ENCODE measurements around the gene PDE6H.

Gene PDE6H

DNA sequence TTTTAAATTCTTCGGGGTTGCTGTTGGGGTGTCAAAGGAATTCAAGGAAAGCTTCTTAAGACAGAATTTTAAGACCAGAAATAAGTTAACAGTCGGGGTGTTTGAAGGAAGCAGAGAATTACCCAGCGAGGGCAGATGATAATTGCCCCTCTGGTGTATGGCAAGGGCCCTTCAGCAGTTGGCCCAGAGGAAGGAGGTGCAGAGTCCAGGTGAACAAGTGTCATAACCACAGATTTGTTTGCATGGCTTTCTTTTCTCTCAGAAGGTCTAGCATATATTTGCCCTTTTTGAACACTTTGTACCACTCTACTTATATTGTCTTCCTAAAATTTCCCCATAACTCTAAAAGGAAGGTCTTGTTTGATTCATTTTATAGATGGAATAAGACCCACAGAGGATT, 1.8 kb downstream of the PDE6H start:
- no peak for DNase-seq (ENCODE audit: low read depth, low spot score)

DNA sequence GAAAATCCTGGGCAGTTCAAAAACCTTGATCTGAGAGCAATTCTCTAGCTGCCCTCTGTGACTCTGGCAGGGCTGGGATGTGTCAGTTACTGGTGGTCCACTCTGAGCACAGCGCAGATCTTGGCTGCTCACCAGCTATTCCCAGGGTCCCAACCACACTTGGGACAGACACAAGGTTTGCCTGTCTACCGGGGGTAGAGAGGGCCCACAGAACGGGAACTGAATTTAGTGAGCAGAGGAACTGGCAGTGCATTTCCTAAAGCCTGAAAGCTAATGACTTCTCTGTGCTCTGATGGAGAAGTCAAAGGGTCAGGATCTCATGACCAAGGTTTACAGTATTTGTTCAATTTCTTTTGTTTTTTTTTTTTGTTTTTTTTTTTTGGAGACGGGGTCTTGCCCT, 2.6 kb downstream of the PDE6H start:
- DNase-seq (ENCODE audit: low read depth, low spot score): no peak

DNA sequence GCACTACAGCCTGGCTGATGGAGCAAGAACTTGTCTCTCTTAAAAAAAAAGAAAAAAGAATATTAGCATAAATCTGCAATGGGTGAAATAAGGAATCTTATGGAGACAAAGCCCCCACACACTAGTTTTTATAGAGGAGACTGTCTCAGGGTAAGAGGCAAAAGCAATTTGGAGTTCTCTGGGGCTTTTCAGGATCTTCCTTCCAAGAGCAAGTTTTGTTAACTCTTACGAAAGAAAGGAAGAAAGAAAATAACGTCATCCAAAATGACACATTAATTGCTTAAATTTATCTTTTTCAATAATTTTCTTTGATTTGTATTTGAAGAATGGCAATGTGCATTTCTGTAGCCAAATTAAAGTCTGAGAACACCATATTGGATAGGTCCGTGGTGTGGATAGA, 3.8 kb downstream of the PDE6H start:
- DNase-seq (ENCODE audit: low read depth, low spot score): no peak

DNA sequence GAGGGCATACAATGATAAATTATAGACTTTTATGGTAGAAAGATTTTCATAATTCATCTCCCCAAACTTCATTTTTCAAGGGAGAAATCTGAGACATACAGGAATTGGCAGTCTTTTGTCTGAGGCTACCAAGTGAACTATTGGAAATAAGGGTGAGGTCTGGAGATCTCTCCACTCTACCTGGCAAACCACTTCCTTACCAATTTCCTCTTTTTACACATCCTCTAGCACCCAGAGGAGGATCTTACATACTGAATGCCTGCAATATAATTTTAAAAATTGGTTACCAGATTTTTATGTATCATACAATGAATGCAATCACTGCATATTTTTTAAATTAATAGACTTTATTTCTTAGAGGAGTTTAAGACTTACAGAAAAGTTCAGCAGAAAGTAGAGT, 6.6 kb downstream of the PDE6H start:
- DNase-seq (ENCODE audit: low read depth, low spot score): no peak

DNA sequence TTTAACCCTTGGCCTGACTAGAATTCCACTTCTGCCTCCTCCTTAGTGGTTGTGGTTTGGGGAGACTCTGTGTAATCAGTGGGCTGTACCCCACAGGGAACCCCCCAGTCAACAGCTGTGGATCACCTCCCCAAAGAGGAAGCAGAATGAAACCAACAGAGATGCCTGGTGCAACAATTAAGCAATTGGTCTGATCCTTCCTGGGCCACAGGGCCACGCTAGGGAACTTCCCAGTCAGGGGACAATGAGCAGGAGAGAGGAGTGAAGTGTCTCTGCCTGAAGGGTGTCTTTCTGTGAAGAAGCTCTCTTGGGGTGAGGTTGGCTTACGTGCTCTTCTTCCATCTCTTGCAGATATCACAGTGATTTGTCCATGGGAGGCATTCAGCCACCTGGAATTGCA, 8.2 kb downstream of the PDE6H start:
- no peak for DNase-seq (ENCODE audit: low read depth, low spot score)

DNA sequence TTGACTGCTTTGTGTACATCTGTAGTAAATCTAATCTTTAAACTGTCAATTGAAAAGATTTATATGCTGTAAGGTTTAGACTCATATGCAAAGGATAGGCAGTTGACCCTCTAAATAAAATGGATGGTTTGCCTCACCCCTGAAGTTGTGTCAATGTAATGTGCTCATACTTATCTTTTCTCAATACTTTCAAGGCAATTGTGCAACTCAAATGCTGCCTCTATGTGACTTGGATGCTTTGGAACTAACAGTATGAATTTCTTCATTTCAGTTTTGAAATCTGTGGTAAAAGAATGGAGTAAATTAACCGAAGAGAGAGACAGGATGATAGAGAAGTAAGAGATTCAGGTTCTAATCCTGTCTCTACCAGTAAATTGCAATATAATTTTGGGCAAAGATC, 9.7 kb downstream of the PDE6H start:
- DNase-seq (ENCODE audit: low read depth, low spot score): no peak

DNA sequence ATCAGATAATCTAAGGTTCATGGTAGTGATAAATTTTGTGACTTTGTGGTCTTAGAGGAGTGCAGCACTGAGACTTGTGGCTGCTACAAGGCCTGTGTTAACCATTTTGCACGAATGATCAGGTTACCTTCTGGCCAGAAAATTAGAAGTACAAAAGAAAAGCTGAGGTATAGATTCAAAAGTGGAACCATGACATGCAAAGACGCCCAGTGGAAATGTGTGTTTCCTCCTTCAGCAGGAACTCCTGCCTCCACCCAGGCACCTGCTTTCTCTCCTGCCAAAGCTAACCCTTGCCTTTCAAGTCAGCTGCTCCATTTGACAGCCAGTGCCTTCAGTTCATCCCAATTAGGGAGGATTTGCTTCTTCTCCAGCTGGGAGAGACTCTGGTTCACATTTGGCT, 10.1 kb downstream of the PDE6H start:
- DNase-seq (ENCODE audit: low read depth, low spot score): no peak

DNA sequence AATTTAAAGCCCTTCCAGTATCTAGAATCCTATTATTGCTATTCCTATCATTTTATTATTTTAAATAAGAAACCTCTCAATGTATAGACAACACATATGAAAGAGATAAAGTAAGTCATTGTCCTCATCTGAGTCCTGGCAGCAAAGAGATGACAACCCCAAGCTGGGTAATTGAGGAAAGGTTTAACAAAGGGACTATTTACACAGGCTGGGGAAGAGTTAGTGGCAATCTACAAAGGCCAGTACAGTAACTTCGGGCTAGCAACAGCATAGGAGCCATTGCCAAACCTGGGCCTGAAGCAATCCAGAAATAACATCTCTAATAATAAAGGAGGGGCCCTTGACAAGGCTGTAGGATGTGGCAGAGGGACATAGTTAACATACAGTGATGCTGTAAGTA, 11.2 kb downstream of the PDE6H start:
- DNase-seq (ENCODE audit: low read depth, low spot score): no peak

DNA sequence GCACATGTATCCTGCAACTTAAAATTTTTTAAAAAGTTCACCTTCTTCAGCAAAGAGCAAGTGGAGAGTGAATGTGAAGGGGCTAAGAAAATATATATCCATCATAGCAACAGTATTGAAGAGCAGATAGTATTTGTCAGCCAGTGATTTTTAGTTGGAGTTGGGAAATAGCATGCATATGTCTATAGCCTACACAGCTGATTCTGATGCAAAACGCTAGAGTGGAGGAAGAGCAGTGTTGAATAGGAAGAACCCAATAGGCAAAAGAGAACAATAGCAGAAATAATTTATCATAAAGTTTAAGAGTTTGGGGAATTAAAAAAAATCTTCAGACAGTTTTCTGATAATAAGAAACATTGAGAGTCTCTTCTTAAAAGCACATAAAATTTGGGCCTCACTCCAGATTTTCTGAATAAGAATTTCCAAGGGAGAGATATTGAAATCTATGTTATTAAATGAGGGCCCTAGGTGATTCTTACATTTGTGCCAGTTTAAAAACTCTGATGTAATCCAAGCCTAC, 12.0 kb downstream of the PDE6H start:
- DNase-seq (ENCODE audit: low read depth, low spot score): no peak

DNA sequence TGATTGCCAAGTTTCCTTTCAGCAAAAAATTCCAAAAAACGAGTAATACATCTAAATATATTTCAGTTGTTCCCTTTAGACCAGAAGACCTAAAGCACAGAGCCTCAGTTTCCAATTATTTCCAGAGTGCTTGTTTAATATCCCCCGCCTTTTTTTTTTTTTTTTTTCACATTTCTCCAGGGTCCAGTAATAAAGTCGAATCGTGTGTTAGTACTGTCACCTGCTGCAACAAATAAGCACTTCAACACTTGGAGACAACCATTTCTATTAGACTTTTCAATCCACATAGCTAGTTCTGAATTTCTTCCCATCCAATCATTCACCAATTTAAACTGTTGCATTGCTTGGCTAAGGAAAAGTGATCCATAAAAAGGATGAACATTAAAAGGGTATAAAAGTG, 13.6 kb downstream of the PDE6H start:
- DNase-seq (ENCODE audit: low read depth, low spot score): no peak

DNA sequence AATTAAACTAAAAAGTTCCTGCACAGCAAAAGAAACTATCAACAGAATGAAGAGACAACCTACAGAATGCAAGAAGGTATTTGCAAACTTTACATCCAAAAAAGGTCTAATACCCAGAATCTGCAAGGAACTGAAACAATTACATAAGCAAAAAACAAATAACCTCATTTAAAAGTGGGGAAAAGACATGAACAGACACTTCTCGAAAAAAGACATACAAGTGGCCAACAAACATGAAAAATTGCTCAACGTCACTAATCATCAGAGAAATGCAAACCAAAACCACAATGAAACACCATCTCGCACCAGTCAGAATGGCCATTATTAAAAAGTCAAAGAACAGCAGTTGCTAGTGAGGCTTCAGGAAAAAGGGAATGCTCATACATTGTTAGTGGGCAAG, 15.2 kb downstream of the PDE6H start:
- DNase-seq (ENCODE audit: low read depth, low spot score): no peak

DNA sequence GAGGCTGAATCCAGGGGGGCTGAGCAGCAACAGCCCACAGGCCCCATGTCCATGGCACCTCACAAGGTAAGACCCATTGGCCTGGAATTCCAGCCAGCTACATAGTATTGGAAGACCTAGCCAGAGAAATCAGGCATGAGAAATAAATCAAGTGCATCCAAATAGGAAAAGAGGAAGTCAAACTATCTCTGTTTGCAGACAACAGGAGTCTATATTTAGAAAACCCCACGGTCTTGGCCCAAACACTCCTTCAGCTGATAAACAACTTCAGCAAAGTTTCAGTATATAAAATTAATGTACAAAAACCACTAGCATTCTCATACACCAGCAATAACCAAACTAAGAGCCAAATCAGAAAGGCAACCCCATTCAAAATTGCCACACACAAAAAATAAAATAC, 16.9 kb downstream of the PDE6H start:
- DNase-seq (ENCODE audit: low read depth, low spot score): no peak

DNA sequence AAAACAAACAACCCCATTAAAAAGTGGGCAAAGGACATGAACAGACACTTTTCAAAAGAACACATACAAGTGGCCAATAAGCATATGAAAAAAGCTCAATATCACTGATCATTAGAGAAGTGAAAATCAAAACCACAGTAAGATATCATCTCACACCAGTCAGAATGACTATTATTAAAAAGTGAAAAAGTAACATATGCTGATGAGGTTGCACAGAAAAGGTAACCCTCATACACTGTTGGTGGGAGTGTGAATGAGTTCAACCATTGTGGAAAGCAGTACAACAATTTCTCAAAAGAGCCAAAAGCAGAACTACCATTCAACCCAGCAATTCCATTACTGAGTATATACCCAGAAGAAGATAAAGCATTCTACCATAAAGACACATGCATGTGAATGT, 18.2 kb downstream of the PDE6H start:
- DNase-seq (ENCODE audit: low read depth, low spot score): no peak

DNA sequence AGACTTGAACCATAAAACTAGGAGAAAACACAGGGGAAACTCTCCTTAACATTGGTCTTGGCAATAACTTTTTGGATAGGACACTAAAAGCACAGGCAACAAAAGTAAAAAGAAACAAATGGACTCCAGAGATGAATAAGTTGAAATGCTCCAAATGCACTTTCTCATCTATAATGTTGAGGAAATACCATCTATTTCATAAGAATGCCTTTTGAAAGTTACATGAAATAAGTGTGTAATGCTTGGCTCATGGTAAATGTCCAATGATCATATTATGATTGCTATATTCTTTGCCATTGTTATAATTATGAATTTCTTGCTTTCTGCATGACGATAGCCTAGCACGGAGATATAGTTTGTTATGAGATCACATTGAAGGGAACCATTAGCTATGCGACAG, 19.8 kb downstream of the PDE6H start:
- DNase-seq (ENCODE audit: low read depth, low spot score): no peak

DNA sequence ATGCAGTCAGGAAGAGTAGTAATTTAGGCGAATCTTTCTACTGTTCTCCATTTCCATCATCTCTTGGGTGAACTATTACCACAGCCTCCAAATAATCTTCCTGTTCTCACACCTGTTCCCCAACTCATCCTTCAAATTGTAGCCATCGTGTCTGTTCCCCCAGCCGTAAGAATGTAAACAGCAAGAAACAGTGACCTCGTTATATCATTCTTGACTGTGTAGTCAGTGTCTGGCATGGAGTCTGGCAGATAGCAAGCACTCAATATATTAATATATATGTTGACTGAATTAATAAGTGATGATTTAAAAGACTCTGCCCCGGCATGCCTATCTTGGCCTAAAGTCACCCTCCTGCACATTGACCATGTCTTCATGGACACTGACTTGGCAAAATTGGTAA, 20.3 kb downstream of the PDE6H start:
- DNase-seq (ENCODE audit: low read depth, low spot score): no peak

DNA sequence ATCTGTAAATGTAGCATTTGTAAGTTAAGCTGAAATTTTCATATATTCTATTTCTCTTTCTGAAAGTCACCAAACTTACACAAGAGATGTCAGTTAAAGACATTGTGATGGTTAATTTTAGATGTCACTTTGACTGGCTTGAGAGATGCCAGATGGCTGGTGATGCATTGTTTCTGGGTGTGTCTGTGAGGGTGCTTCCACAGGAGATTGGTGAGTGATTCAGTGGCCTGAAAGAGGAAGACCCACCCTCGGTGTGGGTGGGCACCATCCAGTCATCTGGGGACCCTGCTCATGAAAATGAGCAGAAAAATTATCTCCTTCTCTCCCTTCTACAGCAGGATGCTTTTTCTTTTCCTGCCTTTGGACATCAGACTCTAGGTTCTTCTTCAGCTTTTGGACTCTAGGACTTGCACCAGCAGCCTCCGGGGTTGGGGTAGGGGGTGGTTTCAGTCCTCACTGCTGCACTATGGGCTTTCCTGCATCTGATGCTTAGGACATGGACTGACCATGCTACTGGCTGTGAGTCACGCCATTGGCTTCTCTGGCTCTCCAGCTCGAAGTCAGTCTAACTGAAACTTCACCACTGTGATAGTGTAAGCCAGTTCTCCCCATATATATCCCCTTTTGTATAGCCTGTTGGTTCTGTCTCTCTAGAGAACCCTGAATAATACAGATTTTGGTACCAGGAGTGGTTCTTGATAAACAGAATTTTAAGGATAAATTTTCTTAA, 20.9 kb downstream of the PDE6H start:
- DNase-seq (ENCODE audit: low read depth, low spot score): no peak

DNA sequence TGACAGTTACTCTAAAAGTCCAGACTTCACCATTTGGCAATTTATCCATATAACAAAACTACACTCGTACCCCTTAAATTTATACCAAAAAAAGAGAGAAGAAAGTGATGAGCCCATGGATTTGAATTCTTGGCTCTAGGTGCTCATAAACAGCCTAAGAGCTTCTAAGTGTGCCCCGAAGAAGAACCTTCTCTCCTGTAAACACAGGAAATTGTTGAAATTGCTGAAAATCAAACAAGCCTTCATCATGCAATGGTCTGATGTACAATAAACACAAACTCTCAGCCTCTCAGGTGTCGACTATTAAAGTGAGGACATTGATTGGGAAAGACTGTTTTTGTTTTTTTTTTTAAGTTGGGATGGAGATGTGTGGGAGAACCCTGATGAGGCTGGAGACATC, 21.8 kb downstream of the PDE6H start:
- DNase-seq (ENCODE audit: low read depth, low spot score): no peak

DNA sequence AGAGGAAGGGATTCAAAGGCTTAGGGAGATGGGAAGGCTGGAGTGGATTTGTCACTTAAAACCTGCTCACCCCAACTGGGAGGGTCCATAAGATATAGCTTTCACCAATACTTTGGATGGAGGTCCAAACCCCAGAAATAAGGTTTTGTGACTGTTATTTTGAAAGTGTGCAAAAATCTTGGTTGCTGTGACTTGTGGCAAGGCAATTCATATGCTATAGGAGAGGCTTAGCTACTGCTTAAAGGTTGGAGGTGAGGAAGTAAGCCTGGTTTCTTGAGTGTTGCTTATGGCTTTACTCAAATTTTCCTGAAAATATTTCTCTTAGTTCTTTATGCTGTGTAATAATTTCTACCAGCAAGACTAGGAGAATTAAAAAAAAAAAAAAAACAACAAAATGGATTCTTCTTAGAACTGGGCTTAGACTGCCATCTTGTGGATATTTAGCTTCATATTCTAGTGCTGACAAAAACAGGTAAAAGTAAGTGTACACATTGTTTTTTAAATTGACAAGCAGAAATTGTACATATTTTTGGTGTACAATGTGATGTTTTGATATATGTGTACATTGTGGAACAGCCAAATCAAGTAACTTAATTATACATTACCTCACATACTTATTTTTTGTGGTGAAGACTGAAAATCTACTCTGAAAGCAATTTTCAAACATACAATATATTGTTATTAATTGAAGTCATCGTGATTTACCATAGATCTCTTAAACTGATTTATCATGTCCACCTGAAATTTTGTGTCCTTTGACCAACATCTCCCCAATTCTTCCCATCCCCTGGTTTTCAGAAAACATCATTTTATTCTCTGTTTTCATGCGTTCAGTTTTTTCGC, 23.0 kb downstream of the PDE6H start:
- peak; percentile 28 for DNase-seq (ENCODE audit: low read depth, low spot score)

DNA sequence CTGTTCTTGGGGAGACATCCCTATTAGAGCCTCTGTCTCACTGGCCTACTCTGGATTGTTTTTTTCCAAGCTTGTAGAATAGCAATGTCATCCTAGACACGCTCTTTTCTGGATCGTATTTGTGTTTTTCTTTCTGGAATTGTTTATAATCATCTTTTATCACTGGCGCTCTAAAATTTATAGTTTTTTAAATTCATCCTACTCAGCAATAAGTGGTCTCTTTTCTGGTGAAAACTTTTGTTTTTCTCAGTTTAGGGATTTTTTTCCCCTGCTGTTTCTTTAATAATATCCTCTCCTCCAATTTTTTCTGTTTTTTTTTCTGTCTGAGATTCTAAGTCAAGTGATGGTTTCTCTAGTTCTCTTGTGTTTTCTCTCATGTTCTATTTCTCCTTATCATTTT, 25.2 kb downstream of the PDE6H start:
- no peak for DNase-seq (ENCODE audit: low read depth, low spot score)

DNA sequence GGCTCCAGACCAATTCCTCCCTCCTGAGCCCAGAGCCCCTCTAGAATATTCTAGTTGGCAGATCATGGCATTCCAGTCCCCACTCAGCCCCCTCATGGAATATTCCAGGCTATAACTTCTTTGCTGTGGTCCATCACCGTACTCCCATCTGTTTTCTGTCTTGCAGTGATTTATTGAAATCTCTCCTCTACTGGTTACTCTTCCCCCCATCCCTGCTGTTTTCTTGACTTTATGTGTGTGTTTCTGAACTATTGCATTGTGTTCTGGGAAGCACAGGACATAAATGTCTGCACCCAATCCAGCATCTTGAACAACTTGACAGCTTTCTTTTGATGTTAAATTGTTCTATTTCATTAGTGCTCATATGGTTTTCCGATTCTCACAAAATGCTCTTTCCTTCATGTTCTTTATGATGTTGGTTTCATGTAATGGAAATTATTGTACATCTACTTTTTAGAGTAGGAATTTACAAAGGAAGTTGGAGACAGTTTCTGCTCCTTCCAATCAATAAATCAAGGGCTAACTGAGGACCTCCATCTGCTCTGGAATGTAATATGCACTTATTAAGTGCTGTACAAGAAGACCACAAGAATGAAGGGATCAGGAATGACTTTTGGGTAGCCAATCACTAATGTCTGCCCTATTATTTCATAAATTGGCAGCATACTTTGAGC, 26.3 kb downstream of the PDE6H start:
- DNase-seq (ENCODE audit: low read depth, low spot score): no peak

DNA sequence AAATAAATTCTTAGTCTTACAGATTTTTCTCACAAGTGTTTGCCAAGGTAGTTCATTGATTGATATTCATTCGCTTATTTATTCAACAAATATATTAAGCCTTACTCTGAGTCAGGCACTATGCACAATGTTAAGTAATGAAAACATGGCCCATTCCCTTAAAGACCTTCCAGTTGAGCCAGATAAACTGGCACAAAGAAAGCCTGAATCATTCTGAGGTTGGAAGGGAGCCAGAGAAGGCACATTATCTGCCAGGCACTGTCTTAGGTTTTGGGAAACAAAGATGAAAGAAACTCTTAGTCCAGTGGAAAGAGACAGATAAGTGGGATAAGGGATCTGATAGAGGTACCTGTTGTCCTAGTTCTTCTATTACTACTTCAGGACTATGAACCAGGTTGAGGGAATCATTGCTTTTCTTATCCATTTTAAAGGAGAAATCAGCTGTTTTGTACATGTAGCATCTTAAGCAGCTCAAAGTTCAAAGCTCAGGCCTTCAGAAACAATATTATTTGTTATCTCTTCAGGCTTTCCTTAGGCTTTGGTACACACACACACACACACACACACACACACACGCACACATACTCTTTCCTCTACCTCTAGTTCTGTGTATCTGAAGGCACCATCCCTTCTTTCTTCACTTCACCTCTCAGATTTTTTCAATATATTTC, 27.0 kb downstream of the PDE6H start:
- no peak for DNase-seq (ENCODE audit: low read depth, low spot score)

DNA sequence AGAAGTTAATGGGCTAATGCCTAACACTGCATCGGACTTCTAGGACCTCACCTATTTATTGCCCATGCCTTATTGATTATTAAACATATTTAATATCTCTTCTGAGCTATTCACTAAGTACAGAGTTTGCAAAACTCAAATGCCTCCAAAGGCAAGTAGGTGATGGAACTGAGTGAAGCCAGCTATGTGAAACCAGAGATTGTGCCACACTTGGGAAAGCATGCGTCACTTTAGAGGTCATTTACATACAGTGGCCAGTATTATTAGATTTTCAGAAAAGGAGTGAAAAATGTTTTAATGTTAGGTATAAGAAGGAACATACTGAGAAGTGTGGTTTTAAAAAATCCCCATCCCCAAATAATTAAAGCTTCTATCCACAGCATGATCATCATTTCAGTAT, 27.7 kb downstream of the PDE6H start:
- no peak for DNase-seq (ENCODE audit: low read depth, low spot score)

All from smooth muscle cell of the brain vasculature (primary cell).